HG02938 (cell line): Measurements from ENCODE around the gene RALB.
"Not testable (repeated sequence)": the region's sequence is repeated elsewhere in the genome, so short reads cannot be mapped to it uniquely, and the experiment has no call there.

Experiments used
- ATAC-seq: cut with Tn5 transposase; IDR thresholded peaks from one replicate; pipeline ENCODE4 v1.9.1; 2021; ENCODE audit warnings: mild to moderate bottlenecking, moderate library complexity; ENCODE audit not compliant: unreplicated experiment

The RALB gene

GRCh38 chr2:120224735-120225548, 27.7 kb upstream of the RALB start:
- ATAC-seq: no peak

GRCh38 chr2:120225549-120226065, 27.0 kb upstream of the RALB start:
- ATAC-seq: no peak

DNA sequence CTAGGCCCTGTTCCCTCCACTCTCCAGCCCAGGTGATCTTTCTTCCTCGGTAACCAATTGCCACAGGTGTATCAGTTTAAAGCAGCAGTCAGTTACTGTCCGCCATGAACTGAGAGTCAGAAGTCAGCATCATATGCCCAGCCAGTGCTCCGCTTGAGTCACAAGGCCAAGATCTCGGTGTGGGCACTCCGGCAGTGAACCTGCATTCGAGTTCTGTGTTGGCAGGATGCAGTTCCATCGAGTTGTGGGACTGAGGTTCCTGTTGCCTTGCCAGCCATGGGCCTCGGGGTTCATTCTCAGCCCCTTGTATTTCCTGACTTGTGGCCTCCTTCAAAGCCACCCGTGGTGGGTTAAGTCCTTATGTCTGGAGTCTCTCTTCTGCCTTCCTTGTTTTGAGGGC, 26.3 kb upstream of the RALB start:
- ATAC-seq: no peak

- ATAC-seq: no peak
Measured at GRCh38 chr2:120227111-120227991, 25.3 kb upstream of the RALB start.

- no peak for ATAC-seq
Measured at GRCh38 chr2:120228503-120228902, 24.1 kb upstream of the RALB start.

DNA sequence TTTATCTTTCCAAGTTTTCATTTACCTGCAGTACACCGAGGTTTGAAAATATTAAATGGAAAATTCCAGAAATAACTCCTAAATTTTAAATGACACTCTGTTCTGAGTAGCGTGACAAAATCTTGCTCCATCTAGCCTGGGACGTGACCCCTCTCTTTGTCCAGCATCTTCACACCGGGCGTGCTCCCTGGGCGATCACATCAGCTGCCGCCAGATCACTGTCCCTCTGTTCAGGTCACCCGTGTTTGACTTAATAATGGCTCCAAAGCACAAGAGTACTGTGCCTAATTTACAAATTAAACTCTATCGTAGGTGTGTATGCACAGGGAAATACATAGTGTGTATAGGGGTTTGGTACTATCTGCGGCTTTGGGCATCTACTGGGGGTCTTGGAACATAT, 23.3 kb upstream of the RALB start:
- ATAC-seq: no peak

- ATAC-seq: no peak
Measured at GRCh38 chr2:120230515-120231471, 21.9 kb upstream of the RALB start.

- ATAC-seq: peak; percentile 19
Measured at GRCh38 chr2:120231564-120231973, 21.1 kb upstream of the RALB start.

- peak; percentile 88 for ATAC-seq
Measured at GRCh38 chr2:120231974-120232635, 20.5 kb upstream of the RALB start.

GRCh38 chr2:120233292-120233691, 19.4 kb upstream of the RALB start:
- ATAC-seq: no peak

DNA sequence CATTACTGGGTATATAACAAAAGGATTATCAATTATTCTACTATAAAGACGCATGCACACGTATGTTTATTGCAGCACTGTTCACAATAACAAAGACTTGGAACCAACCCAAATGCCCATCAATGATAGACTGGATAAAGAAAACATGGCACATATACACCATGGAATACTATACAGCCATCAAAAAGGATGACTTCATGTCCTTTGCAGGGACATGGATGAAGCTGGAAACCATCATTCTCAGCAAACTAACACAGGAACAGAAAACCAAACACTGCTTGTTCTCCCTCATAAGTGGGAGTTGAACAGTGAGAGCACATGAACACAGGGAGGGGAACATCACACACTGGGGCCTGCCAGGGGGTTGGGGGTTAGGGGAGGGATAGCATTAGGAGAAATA, 17.5 kb upstream of the RALB start:
- not testable (repeated sequence) for ATAC-seq

DNA sequence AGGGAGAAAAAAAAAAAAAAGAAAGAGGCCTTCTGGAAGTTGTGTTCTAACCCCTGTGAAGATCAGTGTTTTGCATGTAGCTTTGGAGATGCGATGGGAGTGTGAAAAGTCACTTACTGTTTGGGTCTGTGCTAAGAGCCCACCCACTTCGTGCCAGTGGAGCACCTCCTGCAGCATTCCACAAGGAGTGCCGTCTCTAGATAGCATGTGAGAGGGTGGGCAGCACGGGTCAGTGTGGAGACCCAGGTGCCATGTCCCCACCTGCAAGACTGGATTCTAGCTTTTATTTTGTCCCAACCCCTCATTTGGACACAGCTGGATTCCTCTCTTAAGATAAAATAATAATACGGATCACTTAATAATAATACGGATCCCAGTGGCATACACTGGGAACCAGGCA, 17.0 kb upstream of the RALB start:
- no peak for ATAC-seq

- ATAC-seq: no peak
Measured at GRCh38 chr2:120236316-120236715, 16.3 kb upstream of the RALB start.

GRCh38 chr2:120236791-120237190, 15.9 kb upstream of the RALB start:
- ATAC-seq: no peak

DNA sequence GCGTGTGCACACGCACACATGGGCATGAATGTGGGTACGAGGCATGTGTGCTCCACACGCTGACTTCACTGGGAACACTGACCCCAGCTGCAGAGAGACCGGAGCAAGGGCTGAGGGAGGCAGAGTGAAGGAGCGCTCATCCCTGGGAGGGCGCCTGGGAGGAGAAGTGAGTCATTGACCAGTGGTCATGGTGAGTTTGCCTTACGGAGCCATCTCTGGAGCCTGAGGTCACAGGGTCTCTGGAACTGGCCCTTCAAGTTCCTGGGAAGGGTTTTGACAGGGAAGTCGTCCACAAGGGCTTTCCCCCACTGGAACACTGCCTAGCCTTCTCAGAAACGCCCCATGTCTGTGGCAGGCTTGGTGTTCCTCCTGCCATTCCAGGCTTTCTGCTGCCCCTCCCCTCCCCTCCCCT, 15.2 kb upstream of the RALB start:
- no peak for ATAC-seq

DNA sequence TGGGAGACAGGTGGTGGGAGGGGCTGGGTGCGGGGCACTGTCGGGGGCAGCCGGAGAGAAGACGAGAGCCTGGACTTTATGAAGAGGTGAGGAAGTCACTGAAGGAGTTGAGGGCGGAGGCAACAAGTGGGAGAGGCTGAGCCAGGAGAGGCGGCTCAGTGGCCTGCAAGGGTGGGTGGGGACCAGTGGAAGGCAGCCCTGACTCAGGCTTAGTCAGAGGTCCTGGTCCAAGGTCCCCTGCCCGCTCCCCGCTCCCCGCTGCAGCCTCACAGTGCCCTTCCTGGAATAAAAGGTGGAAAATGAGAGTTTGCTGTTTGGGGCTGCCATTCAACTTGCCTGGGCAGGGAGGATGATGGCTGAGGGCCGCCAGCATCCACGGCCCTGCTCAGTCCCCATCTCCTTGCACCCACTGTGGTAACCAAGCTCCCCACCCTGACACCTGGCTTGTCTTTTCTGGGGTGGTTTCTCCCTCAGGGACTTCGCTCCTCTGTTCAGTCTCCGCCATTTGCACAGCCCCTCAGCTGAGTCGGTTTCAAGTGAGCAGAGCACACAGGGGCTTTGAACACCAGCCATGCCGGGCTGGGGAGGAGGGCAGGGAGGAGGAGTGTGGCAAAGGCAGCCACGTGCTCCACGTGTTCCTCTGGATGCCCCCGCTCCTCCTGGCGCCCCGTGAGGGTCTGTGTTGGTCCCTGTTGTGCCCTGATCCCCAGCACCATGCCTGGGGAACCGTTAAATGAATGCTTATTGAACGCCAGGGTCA, 13.7 kb upstream of the RALB start:
- no peak for ATAC-seq

- ATAC-seq: no peak
Measured at GRCh38 chr2:120239488-120240287, 13.0 kb upstream of the RALB start.

DNA sequence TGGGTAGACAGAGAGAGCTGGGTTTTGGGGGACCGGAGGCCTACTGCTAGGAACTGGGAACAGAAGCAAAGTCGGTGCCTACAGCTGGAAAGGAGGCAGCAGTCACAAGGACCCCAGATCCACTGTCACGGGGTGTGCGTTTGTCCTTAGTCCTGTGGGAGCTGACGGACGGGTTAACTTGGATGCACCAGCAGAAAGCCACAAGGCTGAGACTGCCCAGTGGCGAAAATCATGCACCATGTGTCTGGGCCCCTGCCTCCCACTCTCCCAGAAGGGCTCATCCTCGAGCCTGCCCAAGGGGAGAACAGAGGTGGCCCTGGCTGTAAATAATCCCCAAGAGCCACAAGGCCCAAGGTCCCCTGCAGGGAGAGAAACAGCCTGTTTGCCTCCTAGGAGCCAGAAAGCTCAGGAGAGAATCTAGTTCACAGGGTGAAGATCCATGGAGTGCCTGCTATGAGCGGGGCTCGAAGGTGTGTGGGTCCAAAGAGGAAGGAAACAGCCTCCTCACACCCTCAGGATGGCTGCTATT, 11.7 kb upstream of the RALB start:
- no peak for ATAC-seq
